GM12878 (cell line): ENCODE measurements around the gene LPGAT1. TPM values are rescaled to one million over a fixed set of nuclear protein-coding genes. Genes with fewer than 3 reads are reported as not detected.

Source experiments
- ATAC-seq: fragments of 200-7000 bp; cut with Tn5 transposase; 3 replicates; pipeline ENCODE4 v1.9.1; 2020; ENCODE audit warnings: mild to moderate bottlenecking, moderate library complexity
- BruUV-seq: library from RNA; stranded (reverse); fragments of 400-500 nt; replicated peaks from 2 replicates; lab custom pipeline; 2021; lab: Mats Ljungman, UMichigan
- CTCF ChIA-PET: fragments of 300-600 bp; sonication (Branson Sonifier 250); formaldehyde crosslinking; extraction: SDS; loops from one replicate; lab custom pipeline; 2021; ENCODE audit warnings: inconsistent platforms; lab: Yijun Ruan, JAX
- POLR2A ChIA-PET: fragments of 350-600 bp; formaldehyde crosslinking; extraction: SDS; loops from one replicate; lab custom pipeline; 2021; ENCODE audit warnings: inconsistent platforms; lab: Charles Lee
- RAD21 ChIA-PET: fragments of 300-600 bp; sonication (Branson Sonifier 250); formaldehyde crosslinking; loops from one replicate; lab custom pipeline; 2023; ENCODE audit warnings: antibody characterized with exemption; ENCODE audit not compliant: unreplicated experiment; lab: Charles Lee
- SMC1A ChIA-PET: fragments of 300-600 bp; sonication (Branson Sonifier 250); formaldehyde crosslinking; loops from one replicate; lab custom pipeline; 2023; ENCODE audit not compliant: unreplicated experiment, uncharacterized antibody; lab: Charles Lee
- DNase-seq: peaks from one replicate; pipeline ENCODE4 v3.0.0-alpha.2; 2011; ENCODE audit warnings: low read depth, low spot score
- FAIRE-seq: peaks from 3 replicates; lab custom pipeline; 2011; peaks lifted over from hg19 to GRCh38; lab: Jason Lieb, UNC
- H2AFZ ChIP-seq: 2 replicates; pipeline ENCODE4 v1.6.0; 2011; ENCODE audit warnings: low read depth, low read length, control low read depth; ENCODE audit not compliant: control insufficient read depth
- H3K27ac ChIP-seq: 2 replicates; pipeline ENCODE4 v1.5.1; 2011; ENCODE audit warnings: control low read depth; ENCODE audit not compliant: control insufficient read depth, insufficient read depth
- H3K27me3 ChIP-seq, 2 experiments: replicated peaks in 1 of 2; 2 replicates each; pipeline versions ENCODE4 v1.6.0 to v1.6.1; 2011; ENCODE audit warnings: low read length in 1 of 2; ENCODE audit not compliant: control insufficient read depth in 2 of 2, insufficient read depth in 2 of 2
- H3K36me3 ChIP-seq, 2 experiments: 2 replicates each; pipeline ENCODE4 v1.5.1; 2011; ENCODE audit warnings: low read length in 1 of 2; ENCODE audit not compliant: control insufficient read depth in 2 of 2, insufficient read depth in 2 of 2
- H3K4me1 ChIP-seq: 2 replicates; pipeline ENCODE4 v1.6.1; 2011; ENCODE audit warnings: mild to moderate bottlenecking, low read length, moderate library complexity, mixed read lengths; ENCODE audit not compliant: control insufficient read depth, insufficient read depth
- H3K4me2 ChIP-seq: 2 replicates; pipeline ENCODE4 v1.6.0; 2011; ENCODE audit warnings: control low read depth; ENCODE audit not compliant: control insufficient read depth, insufficient read depth
- H3K4me3 ChIP-seq: fragments of 200-600 bp; sonication (generic); 2 replicates; pipeline ENCODE4 v1.5.1; 2016
- H3K79me2 ChIP-seq: 2 replicates; pipeline ENCODE4 v1.6.0; 2011; ENCODE audit warnings: low read length; ENCODE audit not compliant: control insufficient read depth, insufficient read depth
- H3K9ac ChIP-seq: 2 replicates; pipeline ENCODE4 v1.8.0; 2011; ENCODE audit warnings: low read length, control low read depth, mixed read lengths; ENCODE audit not compliant: control insufficient read depth, insufficient read depth
- H3K9me3 ChIP-seq: replicated peaks from 3 replicates; pipeline ENCODE4 v1.5.1; 2011; ENCODE audit warnings: mild to moderate bottlenecking, low read length; ENCODE audit not compliant: control insufficient read depth, insufficient read depth
- H4K20me1 ChIP-seq: 2 replicates; pipeline ENCODE4 v1.6.0; 2011; ENCODE audit not compliant: control insufficient read depth, insufficient read depth
- CBFB ChIP-seq: IDR thresholded peaks from 2 replicates; pipeline ENCODE4 v1.6.1; 2016; ENCODE audit warnings: antibody characterized with exemption, low read depth
- CBX5 ChIP-seq: sonication (generic); IDR thresholded peaks from 2 replicates; pipeline ENCODE4 v1.6.1; 2016; ENCODE audit warnings: low read depth, moderate library complexity, mild to moderate bottlenecking, inconsistent platforms
- CHD1 ChIP-seq: IDR thresholded peaks from 2 replicates; pipeline ENCODE4 v1.6.1; 2012; ENCODE audit warnings: low read depth, low read length, improper control_type of control experiment
- GATAD2B ChIP-seq: fragments of 450-650 bp; conservative IDR thresholded peaks from 2 replicates; pipeline ENCODE4 v1.6.1; 2017; ENCODE audit warnings: low read depth, mild to moderate bottlenecking, moderate library complexity
- IRF4 ChIP-seq: IDR thresholded peaks from 2 replicates; pipeline ENCODE4 v1.6.1; 2011; ENCODE audit warnings: low read depth, low read length
- JUNB ChIP-seq: IDR thresholded peaks from 2 replicates; pipeline ENCODE4 v1.6.1; 2016; ENCODE audit warnings: antibody characterized with exemption, mild to moderate bottlenecking
- KDM1A ChIP-seq: fragments of 200-600 bp; sonication (generic); IDR thresholded peaks from 2 replicates; pipeline ENCODE4 v1.6.1; 2016; ENCODE audit warnings: borderline replicate concordance
- KLF5 ChIP-seq: fragments of 450-650 bp; IDR thresholded peaks from 2 replicates; pipeline ENCODE4 v1.6.1; 2014; ENCODE audit warnings: mild to moderate bottlenecking; ENCODE audit not compliant: partially characterized antibody
- NFYA ChIP-seq: IDR thresholded peaks from 2 replicates; pipeline ENCODE4 v1.6.1; 2011; ENCODE audit warnings: low read depth, mild to moderate bottlenecking, low read length, improper control_type of control experiment, borderline replicate concordance
- RBBP5 ChIP-seq: fragments of 200-600 bp; sonication (generic); conservative IDR thresholded peaks from 2 replicates; pipeline ENCODE4 v1.6.1; 2016
- RCOR1 ChIP-seq: conservative IDR thresholded peaks from 2 replicates; pipeline ENCODE4 v1.6.1; 2012; ENCODE audit warnings: low read depth, low read length, improper control_type of control experiment
- STAT1 ChIP-seq: fragments of 450-650 bp; conservative IDR thresholded peaks from 2 replicates; pipeline ENCODE4 v1.6.1; 2014; ENCODE audit warnings: antibody characterized with exemption, mild to moderate bottlenecking
- SUPT20H ChIP-seq: IDR thresholded peaks from 2 replicates; pipeline ENCODE4 v1.6.1; 2011; ENCODE audit warnings: low read depth, mild to moderate bottlenecking, low read length, moderate library complexity, borderline replicate concordance; ENCODE audit not compliant: control insufficient read depth
- TARDBP ChIP-seq: IDR thresholded peaks from 2 replicates; pipeline ENCODE4 v1.6.1; 2016; ENCODE audit warnings: borderline replicate concordance
- TBL1XR1 ChIP-seq: IDR thresholded peaks from 2 replicates; pipeline ENCODE4 v1.6.1; 2012; ENCODE audit warnings: low read depth, low read length, improper control_type of control experiment
- ZSCAN29 ChIP-seq: fragments of 450-650 bp; IDR thresholded peaks from 2 replicates; pipeline ENCODE4 v1.6.1; 2017; ENCODE audit warnings: mild to moderate bottlenecking, moderate library complexity
- WGBS: methylation state at CpG from one replicate; pipeline ENCODE4 v1.1.6; 2016; ENCODE audit warnings: low lambda C conversion rate; ENCODE audit not compliant: insufficient replicate concordance, insufficient coverage; ENCODE audit errors: missing lambda C conversion rate; 5-methylcytosine and 5-hydroxymethylcytosine counted together
- in situ Hi-C: fragments of 300-500 bp; cut with MboI; formaldehyde crosslinking; loops from 9 replicates; pipeline ENCODE4 v1.14.3; 2018; ENCODE audit warnings: mixed read lengths
- intact Hi-C: fragments of 100-400 bp; cut with micrococcal nuclease; formaldehyde crosslinking; loops from one replicate; pipeline ENCODE4 v1.14.2; 2022; ENCODE audit not compliant: unreplicated experiment
- polyA plus RNA-seq, 11 experiments: library from polyadenylated mRNA; depleted of rRNA in 4 of 11; unstranded in 6 of 11; stranded (reverse) in 5 of 11; fragments of >200 nt; fragmentation: Nextera tagmentation in 4 of 11; fragmentation: Illumina TruSeq in 1 of 11; extraction: Ambion mirVana in 4 of 11; extraction: Trizol in 1 of 11; gene quantifications; 1 replicate in 1 of 11; 2 replicates in 10 of 11; pipeline versions ENCODE4 v1.2.1 to v1.2.3, GENCODE V29; 2011 to 2016; ENCODE audit warnings: inconsistent platforms in 2 of 11, missing spikeins in 2 of 11, low read depth in 1 of 11
- total RNA-seq, 4 experiments: library from RNA; depleted of rRNA in 3 of 4; stranded (reverse); fragments of >200 nt in 3 of 4; fragmentation: Illumina TruSeq in 1 of 4; extraction: Trizol in 1 of 4; gene quantifications; 2 replicates each; pipeline versions ENCODE4 v1.2.1 to v1.2.3, GENCODE V29; 2013 to 2021
- TF ChIP-seq, protein P1 (sequence below): IDR thresholded peaks from 2 replicates; pipeline ENCODE4 v1.6.1; 2011; ENCODE audit warnings: mild to moderate bottlenecking, low read depth, low read length, moderate library complexity; ENCODE audit not compliant: insufficient replicate concordance
- TF ChIP-seq, protein P2 (sequence below): IDR thresholded peaks from 2 replicates; pipeline ENCODE4 v1.6.1; 2011; ENCODE audit warnings: borderline replicate concordance, low read depth, mild to moderate bottlenecking, moderate library complexity, low read length; ENCODE audit not compliant: insufficient read depth, poor library complexity, severe bottlenecking

Gene LPGAT1
- total and polyA plus RNA-seq, 10 of the 15 experiments (the other 5 are each of a cell fraction or from before 2014, with no cell fraction given) = 5.8 to 40.6 (median 19.2) TPM

DNA sequence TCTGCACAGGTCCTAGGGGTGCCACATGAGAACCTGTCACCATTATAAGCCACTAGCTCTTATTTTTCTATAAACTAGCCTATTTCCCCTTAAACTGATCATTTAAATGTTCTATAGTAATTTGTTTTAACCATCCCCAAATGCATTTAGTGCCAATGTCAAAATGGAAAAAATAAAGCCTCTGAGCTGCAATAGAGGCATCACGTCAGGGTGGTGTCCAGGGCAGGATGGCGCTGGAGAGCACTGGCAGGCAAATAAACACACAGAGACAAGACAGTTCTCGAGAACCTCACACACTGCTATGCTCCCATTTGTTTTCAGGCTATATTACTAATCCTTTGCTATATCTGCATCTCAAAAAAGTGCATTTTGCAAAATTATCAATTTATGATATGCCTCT lies 81.8 kb downstream of the LPGAT1 start:
- H3K27ac ChIP-seq = no peak overlapping the region
- no peak overlapping the region for H2AFZ ChIP-seq
- H3K4me2 ChIP-seq = no peak overlapping the region
- H3K36me3 ChIP-seq = peaks cover 0 to 12% of the 10 kb centered on the region in 2 experiments; a peak in 1 of 4 replicates
- H3K9ac ChIP-seq = no peak overlapping the region
- no peaks in the 10 kb centered on the region for H4K20me1 ChIP-seq
- no peak for FAIRE-seq
- no peak for DNase-seq
- BruUV-seq = no TSS peak
- no peak for ATAC-seq
- H3K9me3 ChIP-seq = no peaks in the 10 kb centered on the region
- no peaks in the 10 kb centered on the region for H3K27me3 ChIP-seq
- ChIA-PET POLR2A (no interaction called here), CTCF (no interaction called here), SMC1A (interaction anchor here (0.7 to 5.3 kb wide), 6 partner anchors 9 to 78 kb away, joined by 3 to 23 read pairs (median 5); no protein-coding TSS in a partner anchor), RAD21 (interaction anchor here (1.2 kb wide), 1 partner anchor 51 kb away, joined by 3 read pairs; no protein-coding TSS in a partner anchor)
- no peak for TF ChIP-seq GATAD2B
- no peak for TF ChIP-seq JUNB
- TF ChIP-seq RBBP5 = no peak
- TF ChIP-seq TARDBP = no peak
- no peak for TF ChIP-seq CBFB
- TF ChIP-seq, protein P1, sequence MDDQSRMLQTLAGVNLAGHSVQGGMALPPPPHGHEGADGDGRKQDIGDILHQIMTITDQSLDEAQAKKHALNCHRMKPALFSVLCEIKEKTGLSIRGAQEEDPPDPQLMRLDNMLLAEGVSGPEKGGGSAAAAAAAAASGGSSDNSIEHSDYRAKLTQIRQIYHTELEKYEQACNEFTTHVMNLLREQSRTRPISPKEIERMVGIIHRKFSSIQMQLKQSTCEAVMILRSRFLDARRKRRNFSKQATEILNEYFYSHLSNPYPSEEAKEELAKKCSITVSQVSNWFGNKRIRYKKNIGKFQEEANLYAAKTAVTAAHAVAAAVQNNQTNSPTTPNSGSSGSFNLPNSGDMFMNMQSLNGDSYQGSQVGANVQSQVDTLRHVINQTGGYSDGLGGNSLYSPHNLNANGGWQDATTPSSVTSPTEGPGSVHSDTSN = no peak
- TF ChIP-seq STAT1 = no peak
- no peak for TF ChIP-seq TBL1XR1
- no peak for TF ChIP-seq KDM1A
- TF ChIP-seq IRF4 = no peak
- no peak for TF ChIP-seq CHD1
- no peak for TF ChIP-seq SUPT20H
- no peak for TF ChIP-seq CBX5
- TF ChIP-seq, protein P2, sequence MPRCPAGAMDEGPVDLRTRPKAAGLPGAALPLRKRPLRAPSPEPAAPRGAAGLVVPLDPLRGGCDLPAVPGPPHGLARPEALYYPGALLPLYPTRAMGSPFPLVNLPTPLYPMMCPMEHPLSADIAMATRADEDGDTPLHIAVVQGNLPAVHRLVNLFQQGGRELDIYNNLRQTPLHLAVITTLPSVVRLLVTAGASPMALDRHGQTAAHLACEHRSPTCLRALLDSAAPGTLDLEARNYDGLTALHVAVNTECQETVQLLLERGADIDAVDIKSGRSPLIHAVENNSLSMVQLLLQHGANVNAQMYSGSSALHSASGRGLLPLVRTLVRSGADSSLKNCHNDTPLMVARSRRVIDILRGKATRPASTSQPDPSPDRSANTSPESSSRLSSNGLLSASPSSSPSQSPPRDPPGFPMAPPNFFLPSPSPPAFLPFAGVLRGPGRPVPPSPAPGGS = no peak
- TF ChIP-seq RCOR1 = no peak
- no peak for TF ChIP-seq KLF5
- TF ChIP-seq ZSCAN29 = no peak
- no peak for TF ChIP-seq NFYA
- no peak overlapping the region for H3K4me3 ChIP-seq
- intact Hi-C loops (no loop called here), in situ Hi-C loops (no loop called here)
- no peaks in the 10 kb centered on the region for H3K79me2 ChIP-seq
- WGBS = 84% methylated on average over 3 of the region's 3 CpGs
- H3K4me1 ChIP-seq = peaks cover 3% of the 10 kb centered on the region; the same call in 1 of the 2 replicates
